GM23338 (cell line): ENCODE measurements around the gene LYZL6. TPM values are rescaled to one million over a fixed set of nuclear protein-coding genes. Genes with fewer than 3 reads are reported as not detected.

ENCODE experiments used
- ATAC-seq: fragments of 200-7000 bp; cut with Tn5 transposase; 3 replicates; pipeline ENCODE4 v1.9.1; 2020
- DNase-seq: peaks from one replicate; pipeline ENCODE4 v3.0.0-alpha.2; 2015; ENCODE audit warnings: low spot score
- H2AFZ ChIP-seq: fragments of 200-600 bp; sonication (generic); 2 replicates; pipeline ENCODE4 v1.8.0; 2016; ENCODE audit warnings: antibody characterized with exemption, mild to moderate bottlenecking, moderate library complexity
- H3F3A ChIP-seq: fragments of 200-600 bp; sonication (generic); replicated peaks from 2 replicates; pipeline ENCODE4 v1.8.0; 2017; ENCODE audit warnings: antibody characterized with exemption, mixed run types, low read depth
- H3K27ac ChIP-seq: fragments of 200-600 bp; sonication (generic); 2 replicates; pipeline ENCODE4 v1.6.1; 2016; ENCODE audit warnings: low read depth
- H3K27me3 ChIP-seq: fragments of 200-600 bp; sonication (generic); 2 replicates; pipeline ENCODE4 v1.8.0; 2016; ENCODE audit warnings: mild to moderate bottlenecking, mixed run types, moderate library complexity; ENCODE audit not compliant: insufficient read depth
- H3K36me3 ChIP-seq: fragments of 200-600 bp; sonication (generic); 2 replicates; pipeline ENCODE4 v1.8.0; 2016; ENCODE audit warnings: mild to moderate bottlenecking; ENCODE audit not compliant: insufficient read depth
- H3K4me1 ChIP-seq: fragments of 200-600 bp; sonication (generic); 2 replicates; pipeline ENCODE4 v1.8.0; 2016; ENCODE audit warnings: mild to moderate bottlenecking, moderate library complexity; ENCODE audit not compliant: insufficient read depth
- H3K4me2 ChIP-seq: fragments of 200-600 bp; sonication (generic); 2 replicates; pipeline ENCODE4 v1.7.1; 2017; ENCODE audit warnings: mixed run types
- H3K4me3 ChIP-seq: fragments of 200-600 bp; sonication (generic); 2 replicates; pipeline ENCODE4 v1.6.1; 2016; ENCODE audit warnings: mixed run types
- H3K79me2 ChIP-seq: fragments of 200-600 bp; sonication (generic); replicated peaks from 2 replicates; pipeline ENCODE4 v1.8.0; 2017; ENCODE audit warnings: mild to moderate bottlenecking; ENCODE audit not compliant: insufficient read depth
- H3K9me2 ChIP-seq: fragments of 200-600 bp; sonication (generic); 2 replicates; pipeline ENCODE4 v1.8.0; 2017; ENCODE audit not compliant: insufficient read depth
- H4K20me1 ChIP-seq: fragments of 200-600 bp; sonication (generic); replicated peaks from 2 replicates; pipeline ENCODE4 v1.8.0; 2017; ENCODE audit warnings: mild to moderate bottlenecking; ENCODE audit not compliant: insufficient read depth
- H3K27ac Mint-ChIP-seq: 2 replicates; pipeline ENCODE4 v1.8.0; 2020; ENCODE audit warnings: inconsistent platforms, mild to moderate bottlenecking, moderate library complexity, mixed read lengths
- H3K27me3 Mint-ChIP-seq: 3 replicates; pipeline ENCODE4 v1.8.0; 2022; ENCODE audit warnings: low read depth, mild to moderate bottlenecking, moderate library complexity, mixed read lengths, inconsistent platforms; ENCODE audit not compliant: insufficient read depth, poor library complexity
- H3K36me3 Mint-ChIP-seq: 3 replicates; pipeline ENCODE4 v1.8.0; 2021; ENCODE audit warnings: low read depth, mild to moderate bottlenecking, inconsistent platforms, moderate library complexity, mixed read lengths
- H3K4me1 Mint-ChIP-seq: 3 replicates; pipeline ENCODE4 v1.8.0; 2020; ENCODE audit warnings: mild to moderate bottlenecking, inconsistent platforms, mixed read lengths
- H3K4me3 Mint-ChIP-seq: 3 replicates; pipeline ENCODE4 v1.8.0; 2021; ENCODE audit warnings: moderate library complexity, mild to moderate bottlenecking, inconsistent platforms, mixed read lengths
- H3K9me3 Mint-ChIP-seq: 3 replicates; pipeline ENCODE4 v1.8.0; 2020; ENCODE audit warnings: moderate library complexity, mild to moderate bottlenecking, inconsistent platforms, mixed read lengths
- CREB1 ChIP-seq: fragments of 250-450 bp; sonication (Bioruptor Pico); IDR thresholded peaks from 2 replicates; pipeline ENCODE4 v1.5.0; 2020; ENCODE audit warnings: low read depth, mild to moderate bottlenecking, moderate library complexity
- EZH2phosphoT487 ChIP-seq: fragments of 200-600 bp; sonication (generic); IDR thresholded peaks from one replicate; pipeline ENCODE4 v1.8.1; 2018; ENCODE audit warnings: antibody characterized with exemption; ENCODE audit not compliant: unreplicated experiment
- JUNB ChIP-seq: IDR thresholded peaks from one replicate; pipeline ENCODE4 v1.6.1; 2016; ENCODE audit warnings: antibody characterized with exemption; ENCODE audit not compliant: unreplicated experiment
- NANOG ChIP-seq: IDR thresholded peaks from 2 replicates; pipeline ENCODE4 v1.6.1; 2016; ENCODE audit warnings: antibody characterized with exemption, borderline replicate concordance
- POLR2AphosphoS5 ChIP-seq: IDR thresholded peaks from 2 replicates; pipeline ENCODE4 v1.6.1; 2016; ENCODE audit warnings: antibody characterized with exemption, low read depth
- STAT1 ChIP-seq: IDR thresholded peaks from one replicate; pipeline ENCODE4 v1.6.1; 2016; ENCODE audit warnings: antibody characterized with exemption; ENCODE audit not compliant: unreplicated experiment
- ZNF331 ChIP-seq: fragments of 250-450 bp; sonication (Bioruptor Pico); IDR thresholded peaks from 2 replicates; pipeline ENCODE4 v1.5.0; 2020; ENCODE audit warnings: low read depth, mild to moderate bottlenecking, moderate library complexity
- polyA plus RNA-seq: library from polyadenylated mRNA; unstranded; fragments of >200 nt; fragmentation: Nextera tagmentation; extraction: Ambion mirVana; gene quantifications from 2 replicates; pipeline ENCODE4 v1.2.1, GENCODE V29; 2016
- total RNA-seq: library from RNA; depleted of rRNA; stranded (reverse); fragments of >200 nt; shearing (Covaris generic); gene quantifications from 2 replicates; pipeline ENCODE4 v1.2.3, GENCODE V29; 2014
- TF ChIP-seq, protein P1 (sequence below), 2 experiments: fragments of 200-600 bp in 1 of 2; sonication (generic) in 1 of 2; conservative IDR thresholded peaks; 2 replicates each; pipeline versions ENCODE4 v1.5.1 to v1.6.1; 2016 to 2017; ENCODE audit warnings: antibody characterized with exemption in 2 of 2, low read depth in 2 of 2, mild to moderate bottlenecking in 2 of 2, moderate library complexity in 1 of 2
- TF ChIP-seq, protein P2 (sequence below): IDR thresholded peaks from one replicate; pipeline ENCODE4 v1.6.1; 2018; ENCODE audit warnings: antibody characterized with exemption; ENCODE audit not compliant: unreplicated experiment

The LYZL6 gene
- total and polyA plus RNA-seq, 2 experiments from 2014 or later: not detected

GRCh38 chr17:35895636-35896587, 47.6 kb downstream of the LYZL6 start:
- Histone ChIP-seq H3K4me2 (no peak overlapping the region), H4K20me1 (no peaks in the 10 kb centered on the region), H3K36me3 (no peaks in the 10 kb centered on the region), H3K27ac (no peak overlapping the region), H3K79me2 (no peaks in the 10 kb centered on the region), H3K9me2 (no peaks in the 10 kb centered on the region), H3F3A (no peaks in the 10 kb centered on the region), H2AFZ (no peak overlapping the region), H3K4me1 (no peaks in the 10 kb centered on the region), H3K27me3 (no peaks in the 10 kb centered on the region), H3K4me3 (no peak overlapping the region)
- no peak overlapping the region for H3K4me3 Mint-ChIP-seq
- TF ChIP-seq STAT1 (no peak), POLR2AphosphoS5 (no peak), JUNB (no peak), EZH2phosphoT487 (no peak)
- TF ChIP-seq, protein P1, sequence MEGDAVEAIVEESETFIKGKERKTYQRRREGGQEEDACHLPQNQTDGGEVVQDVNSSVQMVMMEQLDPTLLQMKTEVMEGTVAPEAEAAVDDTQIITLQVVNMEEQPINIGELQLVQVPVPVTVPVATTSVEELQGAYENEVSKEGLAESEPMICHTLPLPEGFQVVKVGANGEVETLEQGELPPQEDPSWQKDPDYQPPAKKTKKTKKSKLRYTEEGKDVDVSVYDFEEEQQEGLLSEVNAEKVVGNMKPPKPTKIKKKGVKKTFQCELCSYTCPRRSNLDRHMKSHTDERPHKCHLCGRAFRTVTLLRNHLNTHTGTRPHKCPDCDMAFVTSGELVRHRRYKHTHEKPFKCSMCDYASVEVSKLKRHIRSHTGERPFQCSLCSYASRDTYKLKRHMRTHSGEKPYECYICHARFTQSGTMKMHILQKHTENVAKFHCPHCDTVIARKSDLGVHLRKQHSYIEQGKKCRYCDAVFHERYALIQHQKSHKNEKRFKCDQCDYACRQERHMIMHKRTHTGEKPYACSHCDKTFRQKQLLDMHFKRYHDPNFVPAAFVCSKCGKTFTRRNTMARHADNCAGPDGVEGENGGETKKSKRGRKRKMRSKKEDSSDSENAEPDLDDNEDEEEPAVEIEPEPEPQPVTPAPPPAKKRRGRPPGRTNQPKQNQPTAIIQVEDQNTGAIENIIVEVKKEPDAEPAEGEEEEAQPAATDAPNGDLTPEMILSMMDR (conservative IDR thresholded peaks at IDR 0.05; ENCODE audit: low read depth in 2 of 2): no peak
- H3K36me3 Mint-ChIP-seq: no peaks in the 10 kb centered on the region
- peaks cover 3% of the 10 kb centered on the region for H3K27me3 Mint-ChIP-seq
- no peak overlapping the region for H3K27ac Mint-ChIP-seq
- ATAC-seq: no peak
- no peak for DNase-seq
- peaks cover 7% of the 10 kb centered on the region for H3K4me1 Mint-ChIP-seq
- H3K9me3 Mint-ChIP-seq: no peaks in the 10 kb centered on the region

- ATAC-seq (no peak), DNase-seq (no peak)
- no peaks in the 10 kb centered on the region for H4K20me1 ChIP-seq
- H3K36me3 ChIP-seq: no peaks in the 10 kb centered on the region
- H3F3A ChIP-seq: no peaks in the 10 kb centered on the region
- Mint-ChIP-seq H3K9me3 (no peaks in the 10 kb centered on the region), H3K4me3 (no peak overlapping the region), H3K27me3 (peaks cover 3% of the 10 kb centered on the region), H3K36me3 (no peaks in the 10 kb centered on the region), H3K27ac (no peak overlapping the region), H3K4me1 (peaks cover 18% of the 10 kb centered on the region)
- H3K27me3 ChIP-seq: no peaks in the 10 kb centered on the region
- H3K4me2 ChIP-seq: no peak overlapping the region
- no peaks in the 10 kb centered on the region for H3K79me2 ChIP-seq
- H3K4me3 ChIP-seq: no peak overlapping the region
- no peak overlapping the region for H2AFZ ChIP-seq
- H3K9me2 ChIP-seq: no peaks in the 10 kb centered on the region
- H3K27ac ChIP-seq: no peak overlapping the region
- H3K4me1 ChIP-seq: no peaks in the 10 kb centered on the region; the same call in 1 of the 2 replicates
- TF ChIP-seq NANOG (no peak), JUNB (no peak), ZNF331 (CRISPR knock-in tag) (no peak), CREB1 (CRISPR knock-in tag) (no peak)
- TF ChIP-seq, protein P2, sequence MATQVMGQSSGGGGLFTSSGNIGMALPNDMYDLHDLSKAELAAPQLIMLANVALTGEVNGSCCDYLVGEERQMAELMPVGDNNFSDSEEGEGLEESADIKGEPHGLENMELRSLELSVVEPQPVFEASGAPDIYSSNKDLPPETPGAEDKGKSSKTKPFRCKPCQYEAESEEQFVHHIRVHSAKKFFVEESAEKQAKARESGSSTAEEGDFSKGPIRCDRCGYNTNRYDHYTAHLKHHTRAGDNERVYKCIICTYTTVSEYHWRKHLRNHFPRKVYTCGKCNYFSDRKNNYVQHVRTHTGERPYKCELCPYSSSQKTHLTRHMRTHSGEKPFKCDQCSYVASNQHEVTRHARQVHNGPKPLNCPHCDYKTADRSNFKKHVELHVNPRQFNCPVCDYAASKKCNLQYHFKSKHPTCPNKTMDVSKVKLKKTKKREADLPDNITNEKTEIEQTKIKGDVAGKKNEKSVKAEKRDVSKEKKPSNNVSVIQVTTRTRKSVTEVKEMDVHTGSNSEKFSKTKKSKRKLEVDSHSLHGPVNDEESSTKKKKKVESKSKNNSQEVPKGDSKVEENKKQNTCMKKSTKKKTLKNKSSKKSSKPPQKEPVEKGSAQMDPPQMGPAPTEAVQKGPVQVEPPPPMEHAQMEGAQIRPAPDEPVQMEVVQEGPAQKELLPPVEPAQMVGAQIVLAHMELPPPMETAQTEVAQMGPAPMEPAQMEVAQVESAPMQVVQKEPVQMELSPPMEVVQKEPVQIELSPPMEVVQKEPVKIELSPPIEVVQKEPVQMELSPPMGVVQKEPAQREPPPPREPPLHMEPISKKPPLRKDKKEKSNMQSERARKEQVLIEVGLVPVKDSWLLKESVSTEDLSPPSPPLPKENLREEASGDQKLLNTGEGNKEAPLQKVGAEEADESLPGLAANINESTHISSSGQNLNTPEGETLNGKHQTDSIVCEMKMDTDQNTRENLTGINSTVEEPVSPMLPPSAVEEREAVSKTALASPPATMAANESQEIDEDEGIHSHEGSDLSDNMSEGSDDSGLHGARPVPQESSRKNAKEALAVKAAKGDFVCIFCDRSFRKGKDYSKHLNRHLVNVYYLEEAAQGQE: no peak
Observed at GRCh38 chr17:35894206-35894605, 49.3 kb downstream of the LYZL6 start.
